Islet precursor cell (in vitro differentiated cells): Measurements from ENCODE around the gene PFDN6.
A peak's percentile ranks its signal among the peaks of the same experiment; 100 is the strongest.

Source experiments
- DNase-seq: peaks from one replicate; pipeline ENCODE4 v3.0.0-alpha.2; 2018

Gene PFDN6

DNA sequence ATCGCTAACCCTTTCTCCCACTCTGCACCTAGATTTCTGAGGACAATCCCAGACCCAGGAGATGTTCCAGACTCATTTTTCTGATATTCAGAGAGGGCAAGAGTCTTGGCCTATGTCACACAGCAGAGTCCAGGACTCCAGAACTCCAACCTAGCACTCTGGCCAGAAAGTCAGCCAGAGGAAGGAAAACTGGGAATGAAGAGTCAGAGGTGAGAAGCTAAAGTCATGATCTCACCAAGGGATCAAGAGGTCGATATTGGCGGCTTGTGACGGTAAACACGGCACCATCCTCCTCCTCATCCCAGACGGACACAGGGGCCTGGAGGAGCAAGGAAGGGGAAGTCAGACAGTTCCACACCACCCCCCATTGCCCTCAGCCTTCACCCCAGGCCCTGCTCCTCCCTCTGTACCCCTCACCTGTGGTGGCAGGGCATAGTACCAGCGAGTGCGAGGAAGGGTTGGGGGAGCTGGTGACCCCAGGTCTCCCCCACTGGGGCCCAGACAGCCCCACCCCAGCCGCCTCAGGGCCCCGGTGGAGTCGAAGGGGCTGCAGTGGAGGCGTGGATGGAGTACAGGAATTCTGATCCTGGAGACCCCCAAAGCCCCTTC lies 7.5 kb downstream of the PFDN6 start:
- no peak for DNase-seq

DNA sequence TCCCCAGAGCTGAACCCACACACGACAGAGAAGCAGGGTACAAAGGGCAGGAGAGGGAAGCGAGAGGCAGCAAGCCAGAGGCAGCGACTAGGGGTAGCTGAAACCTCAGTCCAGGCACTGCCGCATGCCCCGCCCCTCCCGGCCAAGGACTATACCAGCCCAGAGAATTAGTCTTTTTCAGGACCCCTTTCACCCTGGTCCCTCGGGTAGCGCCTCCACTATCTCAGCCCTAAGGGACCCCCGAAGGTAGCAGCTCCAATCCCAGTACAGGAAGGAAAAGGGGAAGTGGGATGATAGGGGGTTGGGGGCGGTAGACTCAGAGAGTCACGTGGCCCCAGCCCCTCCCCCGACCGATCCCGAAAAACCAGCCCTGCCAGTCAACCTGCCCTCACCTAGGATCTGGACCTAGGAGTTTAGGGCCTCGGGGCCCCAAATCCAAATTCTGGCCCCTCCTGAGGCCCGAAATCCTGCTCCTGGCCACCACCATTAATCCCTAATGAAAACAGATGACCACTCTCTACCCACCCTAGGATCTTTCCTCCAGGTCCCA lies 8.1 kb downstream of the PFDN6 start:
- DNase-seq, result peak; percentile 87

DNA sequence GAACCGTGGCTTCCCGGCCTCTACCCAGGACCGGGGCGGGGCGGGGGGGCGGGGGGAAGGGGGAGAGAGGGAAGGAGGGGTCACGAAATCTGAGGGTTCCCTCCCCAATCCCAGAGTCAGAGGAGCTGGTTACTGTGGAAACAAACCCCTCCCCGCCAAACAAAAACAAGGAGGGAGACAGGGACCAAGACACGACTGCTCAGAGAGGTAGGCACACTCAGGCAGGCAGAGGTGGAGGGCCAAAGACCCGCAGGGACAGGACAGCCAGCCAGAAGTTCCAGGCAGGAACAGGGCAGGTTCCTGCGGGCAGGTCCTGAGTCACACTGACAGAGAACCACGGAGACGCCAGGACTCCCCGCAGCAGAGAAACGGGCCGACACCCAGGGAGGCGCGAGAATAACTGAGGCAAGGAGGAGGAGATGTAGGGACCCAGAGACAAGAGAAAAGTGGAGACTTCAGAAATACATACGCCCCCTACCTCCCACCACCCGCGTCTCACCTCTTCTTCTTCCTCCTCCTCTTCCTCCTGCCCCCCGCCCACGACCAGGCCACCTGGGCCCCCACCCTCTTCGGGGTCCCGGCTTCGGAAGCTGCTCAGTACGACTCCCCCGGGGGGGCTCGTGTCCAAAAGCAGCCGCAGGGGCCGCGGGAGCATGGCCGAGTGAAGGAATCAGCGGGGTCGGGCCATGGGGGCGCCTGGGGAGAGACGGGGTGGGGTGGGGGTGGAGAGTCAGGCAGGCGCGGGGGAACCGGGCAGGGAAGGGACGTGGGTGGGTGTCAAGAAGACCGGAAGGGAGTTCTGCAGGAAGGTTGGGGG lies 8.8 kb downstream of the PFDN6 start:
- peak; percentile 95 for DNase-seq

- peak; percentile 55 for DNase-seq
Observed at GRCh38 chr6:33298773-33299236, 9.4 kb downstream of the PFDN6 start, which contains the start of gene RGL2. RGL2 (minus strand) TSS chr6:33298942; CDS start chr6:33298610, 332 bp downstream.

DNA sequence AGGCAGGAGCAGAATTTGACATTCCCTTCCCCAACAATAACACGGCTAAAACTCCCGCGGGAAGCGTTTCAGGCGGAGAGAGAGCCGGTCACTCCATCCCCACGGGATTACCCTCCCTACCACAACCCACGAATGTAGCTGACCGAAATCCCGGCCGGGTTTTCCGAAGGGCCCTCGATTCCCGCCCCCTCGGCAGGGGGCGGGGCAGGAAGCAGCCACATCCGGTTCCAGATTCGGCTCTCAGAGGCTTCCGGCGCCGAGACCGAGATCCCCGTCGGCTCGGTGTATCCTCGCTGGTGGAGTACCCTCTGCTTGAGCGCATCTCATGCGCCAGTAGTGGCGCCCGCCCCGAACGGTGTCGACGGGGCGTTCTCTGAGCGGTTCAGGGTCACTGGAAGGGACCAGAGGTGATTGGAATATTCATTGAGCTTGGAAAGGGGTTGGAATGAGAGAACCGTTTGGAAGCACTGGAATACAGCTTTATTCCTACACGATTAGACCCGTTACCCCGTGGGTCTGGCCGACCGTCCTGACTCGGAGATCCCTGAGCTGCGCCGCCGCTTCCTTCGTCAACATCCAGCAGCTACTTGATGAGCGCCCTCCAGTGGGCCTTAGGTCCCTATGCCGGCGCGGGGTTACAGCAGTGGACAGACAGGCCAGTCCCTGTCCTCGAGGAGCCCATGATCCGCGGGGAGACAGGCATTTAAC lies 10.0 kb downstream of the PFDN6 start:
- DNase-seq, result peak; percentile 95

DNA sequence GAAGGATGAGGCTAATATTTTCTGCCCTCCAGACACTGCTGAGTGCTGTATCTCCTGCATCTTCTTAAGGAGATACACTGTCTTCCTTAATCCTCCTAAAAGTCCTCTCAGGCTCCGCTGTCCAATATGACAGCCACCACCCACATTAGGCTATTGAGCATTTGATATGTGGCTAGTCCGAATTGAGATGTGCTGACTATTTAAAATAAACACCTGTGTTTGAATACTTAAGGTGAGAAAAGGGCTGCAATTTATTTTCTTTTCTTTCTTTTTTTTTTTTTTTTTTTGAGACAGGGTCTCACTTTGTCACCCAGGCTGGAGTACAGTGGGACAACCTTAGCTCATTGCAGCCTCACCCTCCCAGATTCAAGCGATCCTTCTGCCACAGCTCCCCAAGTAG lies 12.5 kb downstream of the PFDN6 start:
- no peak for DNase-seq

GRCh38 chr6:33304216-33304615 lies 14.8 kb downstream of the PFDN6 start:
- DNase-seq, result no peak

DNA sequence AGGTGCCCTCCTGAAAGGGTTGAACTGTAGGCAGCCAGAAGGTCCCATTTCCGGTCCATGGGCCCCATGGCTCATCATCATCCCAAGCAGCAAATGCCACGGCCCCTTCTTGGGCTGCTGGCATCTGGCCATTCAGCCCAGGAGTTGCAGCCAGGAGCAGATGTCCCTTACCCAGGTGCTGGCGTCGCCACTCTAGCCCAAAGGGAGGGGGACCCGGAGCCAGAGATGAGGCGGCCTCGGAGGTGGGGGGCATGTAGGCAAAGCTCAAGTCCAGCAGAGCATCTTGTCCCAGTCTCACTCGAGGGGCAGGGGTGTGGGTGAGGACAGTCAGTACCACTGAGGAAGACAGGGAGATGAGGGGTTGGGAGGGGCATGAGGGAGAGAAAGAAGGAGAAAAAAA lies 15.7 kb downstream of the PFDN6 start:
- DNase-seq, result no peak

DNA sequence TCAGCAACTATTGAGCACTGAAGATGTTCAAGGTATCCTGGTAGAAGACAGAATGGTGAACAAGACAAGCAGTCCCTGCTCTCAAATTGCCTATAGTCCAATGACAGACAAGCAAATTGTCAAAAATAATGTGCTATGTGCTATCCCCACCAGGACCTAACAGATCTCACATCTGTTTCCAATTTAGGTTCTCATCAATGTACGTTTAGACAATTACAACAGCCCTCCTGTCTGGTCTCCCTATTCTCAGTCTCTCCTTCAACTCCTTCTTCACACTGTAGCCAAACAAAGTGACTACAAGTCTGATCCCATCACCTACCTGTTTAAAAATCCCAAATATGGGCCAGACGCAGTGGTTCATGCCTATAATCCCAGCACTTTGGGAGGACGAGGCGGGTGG lies 17.0 kb downstream of the PFDN6 start:
- DNase-seq, result no peak

DNA sequence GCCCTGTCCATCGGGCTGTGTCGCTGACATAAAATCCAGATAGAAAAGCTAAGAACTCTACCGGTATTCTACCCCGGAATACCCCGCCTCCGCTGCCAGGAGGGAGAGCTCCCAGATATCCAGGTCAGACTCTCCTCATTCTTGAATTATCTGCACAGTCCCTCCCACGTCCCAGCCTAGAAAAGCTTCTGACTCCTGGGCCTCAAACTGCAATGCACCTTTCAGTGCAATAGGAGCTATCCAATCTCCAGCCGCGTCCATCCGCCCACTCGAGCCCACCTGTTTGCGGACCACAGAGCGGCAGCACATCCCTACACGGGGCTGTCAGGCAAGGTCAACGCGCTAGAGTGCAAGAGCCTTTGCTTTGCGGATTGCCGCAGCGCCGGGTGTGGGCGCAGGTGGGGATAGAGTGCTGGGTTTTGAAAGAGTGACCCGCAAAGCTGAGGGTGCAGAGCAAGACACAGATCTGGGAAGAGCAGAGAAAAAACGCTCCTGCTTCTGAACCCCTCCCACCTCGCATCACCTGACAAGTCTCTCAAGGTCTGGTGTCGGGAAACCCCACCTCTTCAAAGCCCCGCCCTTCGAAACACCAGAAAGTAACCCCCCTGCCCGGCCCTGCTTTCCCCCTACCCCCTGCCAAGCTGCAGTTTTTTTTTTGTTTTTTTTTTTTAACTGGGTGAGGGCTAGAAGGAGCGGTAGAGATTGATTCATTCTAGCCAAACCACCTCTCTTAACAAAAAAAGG lies 23.1 kb downstream of the PFDN6 start:
- DNase-seq, result peak; percentile 90

DNA sequence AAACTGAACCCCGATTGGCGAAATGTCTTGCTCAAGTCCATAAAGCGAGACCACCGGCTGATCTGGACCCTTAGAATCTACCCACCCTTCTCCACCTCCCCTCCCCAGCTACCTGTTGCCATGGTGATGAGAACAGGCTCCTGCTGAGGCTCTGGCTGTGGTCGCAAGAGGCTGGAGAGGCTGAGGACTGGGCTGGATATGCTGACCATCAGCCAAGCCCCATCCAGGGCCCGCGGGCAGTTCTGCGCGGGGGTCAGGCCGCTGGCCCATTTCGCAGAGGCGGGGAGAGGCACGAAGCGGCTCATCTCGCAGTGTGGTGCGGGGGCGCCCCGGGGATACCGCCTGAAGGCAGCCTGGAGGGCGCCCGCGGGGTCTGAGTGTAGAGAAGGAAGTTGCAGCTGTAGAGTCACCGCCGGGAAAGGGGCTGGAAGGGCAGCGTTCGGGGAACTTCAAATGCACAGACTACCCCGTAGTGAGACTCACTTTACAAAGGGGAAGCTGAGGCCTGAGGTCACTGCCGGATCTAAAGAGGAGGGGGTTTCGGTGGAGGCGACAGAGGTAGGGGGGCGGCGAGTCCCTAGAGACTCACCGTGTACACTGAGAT lies 23.8 kb downstream of the PFDN6 start:
- peak; percentile 81 for DNase-seq

GRCh38 chr6:33313709-33314514 lies 24.5 kb downstream of the PFDN6 start, which contains the start of gene TAPBP:
TAPBP (minus strand) TSS chr6:33314078; CDS start chr6:33314041, 37 bp downstream.
- DNase-seq, result peak; percentile 73

- peak; percentile 76 for DNase-seq
Observed at GRCh38 chr6:33314515-33314942, 25.1 kb downstream of the PFDN6 start.

DNA sequence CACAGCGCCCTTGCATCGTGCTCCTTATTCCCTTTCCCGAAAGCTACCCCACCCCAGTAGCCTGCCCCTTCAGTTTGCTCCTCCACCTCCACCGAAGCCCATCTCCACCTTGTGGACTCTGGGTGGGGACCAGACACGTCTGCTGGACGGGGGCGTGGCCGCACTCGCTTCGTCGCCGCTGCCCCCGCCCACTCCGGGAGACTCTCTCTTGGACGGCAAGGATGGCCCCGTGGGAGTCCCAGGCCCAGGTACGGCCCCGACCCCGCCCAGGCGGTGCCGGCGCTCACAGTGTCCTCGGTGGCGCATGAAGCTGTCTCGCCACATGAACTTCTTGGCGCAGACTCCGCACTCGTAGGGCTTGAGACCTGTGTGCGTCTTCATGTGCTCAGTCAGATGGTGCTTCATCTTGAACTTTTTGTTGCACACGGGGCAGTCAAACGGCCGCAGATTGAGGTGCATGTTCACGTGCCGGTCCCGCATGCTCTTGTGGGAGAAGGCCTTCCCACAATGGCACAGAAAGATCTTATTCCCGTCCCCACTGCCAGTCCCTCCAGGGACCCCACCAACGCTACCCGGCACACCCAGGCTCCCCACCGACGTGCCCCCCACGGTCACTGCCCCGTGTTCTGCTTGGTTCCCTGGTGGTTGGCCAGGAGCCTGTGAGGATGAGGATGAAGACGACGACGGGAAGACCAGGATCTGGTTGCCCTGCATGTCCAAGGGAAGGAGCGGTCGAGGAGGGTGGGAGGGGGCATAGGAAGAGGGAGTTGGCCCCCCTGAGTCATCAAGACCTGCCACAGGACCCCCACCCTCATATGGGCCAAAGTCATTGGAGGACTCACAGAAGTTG lies 25.8 kb downstream of the PFDN6 start:
- DNase-seq, result peak; percentile 83

DNA sequence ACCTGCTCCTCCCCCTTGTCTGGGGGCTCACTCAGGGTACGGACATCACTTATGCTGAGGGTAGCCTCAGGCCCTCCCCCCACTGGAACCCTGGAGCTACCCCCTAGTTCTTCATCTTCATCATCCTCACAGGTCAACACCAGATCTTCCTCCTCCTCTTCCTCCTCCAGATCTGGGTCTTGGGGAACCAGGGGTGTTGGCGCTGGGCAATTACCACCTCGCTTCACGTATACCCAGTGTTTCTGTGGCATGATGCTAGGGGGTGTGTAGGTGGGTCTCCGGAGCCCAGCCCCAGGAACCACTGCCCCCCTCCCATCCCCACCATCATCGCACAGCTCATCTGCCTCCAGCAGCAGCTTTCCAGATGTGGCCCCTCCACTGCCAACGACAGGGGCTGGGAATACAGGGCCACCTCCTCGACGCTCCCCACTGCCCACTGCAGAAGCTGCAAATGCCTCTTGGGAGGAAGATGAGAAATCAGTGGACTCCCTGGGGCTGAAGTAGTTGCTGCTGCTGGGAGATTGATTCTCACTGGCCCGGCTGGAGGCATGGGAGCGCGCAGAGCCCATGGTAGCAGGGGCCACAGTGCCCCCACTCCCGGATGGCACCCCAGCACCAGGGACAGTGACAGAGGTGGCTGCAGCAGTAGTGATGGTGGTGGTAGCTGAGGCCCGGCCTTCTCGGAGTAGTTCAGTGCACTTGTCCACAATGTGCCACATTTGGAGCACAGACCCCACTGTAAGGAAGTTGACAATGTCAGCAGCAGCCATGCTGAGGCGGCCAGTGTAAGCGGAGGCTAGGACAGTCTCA lies 26.6 kb downstream of the PFDN6 start:
- DNase-seq, result no peak

DNA sequence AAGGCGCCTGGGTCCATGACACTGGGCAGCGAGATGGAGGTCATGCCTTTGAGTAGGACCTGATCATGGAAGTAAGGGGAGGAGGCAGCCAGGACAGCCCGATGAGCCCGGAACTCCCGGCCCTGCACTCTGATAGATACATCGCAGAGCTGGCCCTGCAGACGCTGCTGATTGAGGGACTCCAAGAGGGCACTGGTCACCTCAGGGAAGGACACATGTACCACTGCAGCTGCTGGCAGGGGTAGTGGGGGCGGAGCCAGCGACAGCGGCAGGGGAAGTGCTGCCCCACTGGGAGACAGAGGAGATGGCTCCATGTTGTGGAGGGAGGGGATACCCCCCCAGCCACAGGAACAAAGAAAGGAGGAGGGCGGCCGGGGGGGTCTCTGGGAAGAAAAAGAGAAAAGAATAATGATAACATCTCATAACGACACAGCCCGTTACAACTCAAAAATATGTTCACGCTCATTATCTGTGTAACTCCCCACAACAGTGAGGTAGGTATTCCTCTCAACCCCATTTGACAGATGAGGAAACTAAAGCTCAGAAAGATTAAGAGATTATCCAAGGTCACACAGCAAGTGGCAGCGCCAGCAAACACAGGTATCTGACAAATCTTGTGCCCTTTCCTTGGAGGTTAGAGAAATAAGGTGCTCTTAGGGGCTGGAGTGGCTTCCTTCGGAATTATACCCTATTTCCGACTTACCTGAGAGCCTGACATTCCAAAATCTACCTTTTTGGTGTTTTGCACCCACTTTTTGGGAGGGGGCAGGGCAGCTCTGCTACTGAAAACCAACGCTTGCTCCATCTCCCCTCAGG lies 27.4 kb downstream of the PFDN6 start:
- DNase-seq, result peak; percentile 47

GRCh38 chr6:33317419-33317668 lies 27.9 kb downstream of the PFDN6 start:
- DNase-seq, result no peak

- DNase-seq, result peak; percentile 99
Observed at GRCh38 chr6:33317669-33318425, 28.4 kb downstream of the PFDN6 start, which contains the start of gene ZBTB22. ZBTB22 (minus strand) TSS chr6:33317744; CDS start chr6:33316916, 828 bp downstream.
